GM12875 (cell line): Measurements from ENCODE around the gene ATF1.
"Not testable (repeated sequence)": the region's sequence is repeated elsewhere in the genome, so short reads cannot be mapped to it uniquely, and the experiment has no call there.

Experiments
- H3K4me3 ChIP-seq: one replicate; pipeline ENCODE4 v1.5.1; 2011; ENCODE audit warnings: low read depth, low read length, control low read depth
- CTCF ChIP-seq: IDR thresholded peaks from 2 replicates; pipeline ENCODE4 v1.5.1; 2011; ENCODE audit warnings: low read depth, mild to moderate bottlenecking, control low read depth, inconsistent platforms, low read length, moderate library complexity, borderline replicate concordance; ENCODE audit not compliant: insufficient read depth

ATF1 gene

GRCh38 chr12:50788561-50788960 is 24.7 kb downstream of the ATF1 start:
- no peak for TF ChIP-seq CTCF
- H3K4me3 ChIP-seq = no peak overlapping the region

GRCh38 chr12:50790081-50790480 is 26.2 kb downstream of the ATF1 start:
- H3K4me3 ChIP-seq = no peak overlapping the region
- no peak for TF ChIP-seq CTCF

GRCh38 chr12:50799908-50800307 is 36.0 kb downstream of the ATF1 start:
- H3K4me3 ChIP-seq = no peak overlapping the region
- TF ChIP-seq CTCF = no peak

GRCh38 chr12:50803230-50803875 is 39.5 kb downstream of the ATF1 start:
- no peak for TF ChIP-seq CTCF

GRCh38 chr12:50806176-50806575 is 42.3 kb downstream of the ATF1 start:
- TF ChIP-seq CTCF = no peak

More at GRCh38 chr12:50803230-50803875, 39.5 kb downstream of the ATF1 start:
- H3K4me3 ChIP-seq = no peak overlapping the region

GRCh38 chr12:50809131-50809530 is 45.2 kb downstream of the ATF1 start:
- not testable (repeated sequence) for H3K4me3 ChIP-seq

More at GRCh38 chr12:50806176-50806575, 42.3 kb downstream of the ATF1 start:
- H3K4me3 ChIP-seq = no peak overlapping the region

GRCh38 chr12:50814921-50815320 is 51.0 kb downstream of the ATF1 start:
- not testable (repeated sequence) for H3K4me3 ChIP-seq

GRCh38 chr12:50820177-50820576 is 56.3 kb downstream of the ATF1 start:
- no peak overlapping the region for H3K4me3 ChIP-seq
- TF ChIP-seq CTCF = no peak
